HEK293T (cell line): Measurements from ENCODE around the gene CTDP1.

Experiments used
- BHLHE40 ChIP-seq: fragments of 450-650 bp; IDR thresholded peaks from 2 replicates; pipeline ENCODE4 v1.6.1; 2016; ENCODE audit warnings: mild to moderate bottlenecking, moderate library complexity, borderline replicate concordance
- ELF4 ChIP-seq: fragments of 450-650 bp; IDR thresholded peaks from 2 replicates; pipeline ENCODE4 v1.6.1; 2017; ENCODE audit warnings: antibody characterized with exemption
- SP1 ChIP-seq: fragments of 450-650 bp; IDR thresholded peaks from 2 replicates; pipeline ENCODE4 v1.6.1; 2017
- ZNF384 ChIP-seq: fragments of 450-650 bp; IDR thresholded peaks from 2 replicates; pipeline ENCODE4 v1.6.1; 2016

DNA sequence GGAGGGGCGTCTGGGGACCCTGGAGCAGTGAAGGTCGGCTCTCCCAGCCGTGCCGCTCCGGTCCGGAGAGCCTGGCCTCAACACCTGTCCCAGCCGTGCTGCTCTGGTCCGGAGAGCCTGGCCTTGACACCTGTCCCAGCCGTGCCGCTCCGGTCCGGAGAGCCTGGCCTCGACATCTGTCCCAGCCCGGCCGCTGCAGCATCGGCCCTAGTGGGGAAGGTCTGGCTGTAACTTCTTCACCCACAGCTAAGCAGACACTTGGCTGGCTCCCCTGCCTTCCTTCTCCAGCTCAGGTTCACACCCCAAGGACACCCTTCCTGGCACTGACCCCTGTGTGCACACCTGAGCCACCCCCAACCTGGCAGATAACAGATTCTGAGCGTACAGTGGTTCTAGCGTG, 122.7 kb downstream of the CTDP1 start:
- TF ChIP-seq SP1 = no peak
- no peak for TF ChIP-seq BHLHE40
- no peak for TF ChIP-seq ZNF384
- TF ChIP-seq ELF4 = no peak
